Measurements from ENCODE around the gene CYP26B1.

Gene CYP26B1

GRCh38 chr2:72135921-72136320, 11.7 kb downstream of the CYP26B1 start:
- H3K36me3 ChIP-seq = no peaks in the 10 kb centered on the region
- H4K20me1 ChIP-seq = peaks cover 0 to 15% (median 0%) of the 10 kb centered on the region in 11 experiments; a peak in 2 of 22 replicates
- no peaks in the 10 kb centered on the region for H3K9me3 ChIP-seq (replicated peaks in 1 of 11)
- H3K4me2 ChIP-seq = no peak overlapping the region
- H3K4me1 ChIP-seq = peaks cover 0 to 32% (median 17%) of the 10 kb centered on the region in 10 experiments; a peak in 16 of 20 replicates
- peaks cover 0 to 8% (median under 1%) of the 10 kb centered on the region in 11 experiments; a peak in 8 of 22 replicates for H3K27me3 ChIP-seq
- H3K4me3 ChIP-seq = no peak overlapping the region
- H3K27ac ChIP-seq = no peak overlapping the region
- no peak overlapping the region for H3K9ac ChIP-seq
- no peak for TF ChIP-seq Cebpa-rat (IDR thresholded peaks at IDR 0.05)

GRCh38 chr2:72134997-72135800, 12.5 kb downstream of the CYP26B1 start:
- no peaks in the 10 kb centered on the region for H3K36me3 ChIP-seq
- no peak for TF ChIP-seq Cebpa-rat (IDR thresholded peaks at IDR 0.05)
- no peak overlapping the region for H3K27ac ChIP-seq
- H3K4me2 ChIP-seq = peak overlapping the region in 6 of 11 experiments; percentile 9 to 49 (median 28); a peak in 3 of 22 replicates
- no peak overlapping the region for H3K4me3 ChIP-seq
- H4K20me1 ChIP-seq = peaks cover 0 to 12% (median 0%) of the 10 kb centered on the region in 11 experiments; a peak in 2 of 22 replicates
- H3K27me3 ChIP-seq = peaks cover 0 to 2% (median 0%) of the 10 kb centered on the region in 11 experiments; a peak in 2 of 22 replicates
- H3K9me3 ChIP-seq (replicated peaks in 1 of 11) = no peaks in the 10 kb centered on the region
- H3K9ac ChIP-seq = no peak overlapping the region
- peaks cover 0 to 39% (median 25%) of the 10 kb centered on the region in 10 experiments; a peak in 16 of 20 replicates for H3K4me1 ChIP-seq

GRCh38 chr2:72134408-72134996, 13.2 kb downstream of the CYP26B1 start:
- H3K9ac ChIP-seq = no peak overlapping the region
- no peak overlapping the region for H3K27ac ChIP-seq
- peaks cover 0 to 46% (median 31%) of the 10 kb centered on the region in 10 experiments; a peak in 16 of 20 replicates for H3K4me1 ChIP-seq
- H3K27me3 ChIP-seq = no peaks in the 10 kb centered on the region
- H3K9me3 ChIP-seq (replicated peaks in 1 of 11) = no peaks in the 10 kb centered on the region
- H3K36me3 ChIP-seq = no peaks in the 10 kb centered on the region
- peak overlapping the region in 8 of 11 experiments; percentile 9 to 50 (median 28); a peak in 9 of 22 replicates for H3K4me2 ChIP-seq
- no peak overlapping the region for H3K4me3 ChIP-seq
- no peak for TF ChIP-seq Cebpa-rat (IDR thresholded peaks at IDR 0.05)
- H4K20me1 ChIP-seq = peaks cover 0 to 6% (median 0%) of the 10 kb centered on the region in 11 experiments; a peak in 2 of 22 replicates

- no peak overlapping the region for H3K4me3 ChIP-seq
- no peaks in the 10 kb centered on the region for H3K27me3 ChIP-seq
- no peaks in the 10 kb centered on the region for H3K9me3 ChIP-seq (replicated peaks in 1 of 11)
- H3K4me2 ChIP-seq = peak overlapping the region in 8 of 11 experiments; percentile 18 to 50 (median 42); a peak in 11 of 22 replicates
- peaks cover 0 to 4% (median 0%) of the 10 kb centered on the region in 11 experiments; a peak in 2 of 22 replicates for H4K20me1 ChIP-seq
- H3K4me1 ChIP-seq = peaks cover 0 to 49% (median 34%) of the 10 kb centered on the region in 10 experiments; a peak in 16 of 20 replicates
- H3K27ac ChIP-seq = no peak overlapping the region
- H3K9ac ChIP-seq = no peak overlapping the region; a peak in 1 of 22 replicates
- no peaks in the 10 kb centered on the region for H3K36me3 ChIP-seq
- TF ChIP-seq Cebpa-rat (IDR thresholded peaks at IDR 0.05) = no peak
Observed at GRCh38 chr2:72133721-72134407, 13.8 kb downstream of the CYP26B1 start.

- Histone ChIP-seq H3K36me3 (no peaks in the 10 kb centered on the region), H3K27me3 (no peaks in the 10 kb centered on the region), H3K27ac (no peak overlapping the region), H3K9ac (no peak overlapping the region; a peak in 1 of 22 replicates), H3K4me2 (peak overlapping the region in 8 of 11 experiments; percentile 18 to 48 (median 40); a peak in 9 of 22 replicates), H3K4me3 (no peak overlapping the region), H4K20me1 (peaks cover 0 to 4% (median 0%) of the 10 kb centered on the region in 11 experiments; a peak in 1 of 22 replicates), H3K9me3 (replicated peaks in 1 of 11) (no peaks in the 10 kb centered on the region), H3K4me1 (peaks cover 0 to 56% (median 40%) of the 10 kb centered on the region in 10 experiments; a peak in 16 of 20 replicates)
- TF ChIP-seq Cebpa-rat (IDR thresholded peaks at IDR 0.05) = no peak
Observed at GRCh38 chr2:72132981-72133720, 14.5 kb downstream of the CYP26B1 start.

GRCh38 chr2:72131916-72132841, 15.5 kb downstream of the CYP26B1 start:
- TF ChIP-seq Cebpa-rat (IDR thresholded peaks at IDR 0.05) = no peak
- Histone ChIP-seq H3K4me3 (no peak overlapping the region), H3K4me1 (peaks cover 0 to 61% (median 50%) of the 10 kb centered on the region in 10 experiments; a peak in 17 of 20 replicates), H3K9ac (no peak overlapping the region), H3K9me3 (replicated peaks in 1 of 11) (no peaks in the 10 kb centered on the region), H4K20me1 (0 out of 22 replicates have a peak, but pooled peaks cover 0 to 3% (median 0%) of the 10 kb centered on the region in 11 experiments), H3K4me2 (peak overlapping the region in 1 of 11 experiments; percentile 40; a peak in 1 of 22 replicates), H3K27ac (no peak overlapping the region), H3K27me3 (no peaks in the 10 kb centered on the region), H3K36me3 (no peaks in the 10 kb centered on the region)

GRCh38 chr2:72131371-72131891, 16.2 kb downstream of the CYP26B1 start:
- Histone ChIP-seq H3K27ac (peak overlapping the region in 3 of 11 experiments; percentile 50 to 68 (median 54); a peak in 5 of 22 replicates), H3K9me3 (replicated peaks in 1 of 11) (peaks cover 0 to 6% (median 3%) of the 10 kb centered on the region in 11 experiments; a peak in 7 of 22 replicates), H3K36me3 (no peaks in the 10 kb centered on the region), H4K20me1 (no peaks in the 10 kb centered on the region), H3K4me3 (no peak overlapping the region), H3K4me1 (peaks cover 5 to 68% (median 58%) of the 10 kb centered on the region in 10 experiments), H3K4me2 (peak overlapping the region in 8 of 11 experiments; percentile 40 to 65 (median 60); a peak in 15 of 22 replicates), H3K9ac (peak overlapping the region in 1 of 11 experiments; percentile 54; a peak in 1 of 22 replicates), H3K27me3 (no peaks in the 10 kb centered on the region)
- no peak for TF ChIP-seq Cebpa-rat (IDR thresholded peaks at IDR 0.05)
